Activated naive CD8-positive, alpha-beta T cell treated with anti-CD3 and anti-CD28 coated beads, Interleukin-2, amount 10 ng/mL, durations not matched to agents 7 days and 5 days (primary cell): ENCODE measurements around the gene C1QTNF1. TPM values are rescaled to one million over a fixed set of nuclear protein-coding genes. Genes with fewer than 3 reads are reported as not detected.
"Not testable (repeated sequence)": the region's sequence is repeated elsewhere in the genome, so short reads cannot be mapped to it uniquely, and the experiment has no call there.

Experiments used
- ATAC-seq: fragments of 150-1000 bp; cut with Tn5 transposase; one replicate; pipeline ENCODE4 v1.10.0; 2021; ENCODE audit warnings: low read depth, moderate library complexity
- POLR2A ChIA-PET: fragments of 350-600 bp; sonication (Branson Sonifier 250); formaldehyde crosslinking; loops from one replicate; lab custom pipeline; 2021; ENCODE audit warnings: antibody characterized with exemption; lab: Charles Lee
- DNase-seq: peaks from one replicate; pipeline ENCODE4 v3.0.0; 2021
- H3K27ac Mint-ChIP-seq: one replicate; pipeline ENCODE4 v1.8.0; 2022; ENCODE audit warnings: mild to moderate bottlenecking, mixed read lengths
- H3K27me3 Mint-ChIP-seq: one replicate; pipeline ENCODE4 v1.8.0; 2022; ENCODE audit warnings: mild to moderate bottlenecking, moderate library complexity, mixed read lengths
- H3K36me3 Mint-ChIP-seq: one replicate; pipeline ENCODE4 v1.8.0; 2021; ENCODE audit warnings: mild to moderate bottlenecking, mixed read lengths
- H3K4me1 Mint-ChIP-seq: one replicate; pipeline ENCODE4 v1.8.0; 2021; ENCODE audit warnings: mixed read lengths
- H3K4me3 Mint-ChIP-seq: one replicate; pipeline ENCODE4 v1.8.0; 2022; ENCODE audit warnings: mild to moderate bottlenecking, moderate library complexity, mixed read lengths
- H3K9me3 Mint-ChIP-seq: one replicate; pipeline ENCODE4 v1.8.0; 2021; ENCODE audit warnings: mixed read lengths
- total RNA-seq, 2 experiments: library from RNA; stranded (reverse); gene quantifications; one replicate each; pipeline ENCODE4 v1.2.3, GENCODE V29; 2021

C1QTNF1 gene
- total RNA-seq, 2 experiments from 2014 or later: not detected

- Mint-ChIP-seq H3K4me3 (no peak overlapping the region), H3K9me3 (no peaks in the 10 kb centered on the region), H3K27ac (no peak overlapping the region), H3K27me3 (peaks cover 31% of the 10 kb centered on the region), H3K4me1 (peaks cover 5% of the 10 kb centered on the region), H3K36me3 (no peaks in the 10 kb centered on the region)
- no peak for ATAC-seq
- no peak for DNase-seq
- POLR2A ChIA-PET: no interaction called here
Measured at GRCh38 chr17:79028496-79029326, 4.7 kb downstream of the C1QTNF1 start.

- no peak overlapping the region for H3K27ac Mint-ChIP-seq
- peaks cover 2% of the 10 kb centered on the region for H3K4me1 Mint-ChIP-seq
- H3K36me3 Mint-ChIP-seq: no peaks in the 10 kb centered on the region
Measured at GRCh38 chr17:79029327-79030009, 5.5 kb downstream of the C1QTNF1 start.

DNA sequence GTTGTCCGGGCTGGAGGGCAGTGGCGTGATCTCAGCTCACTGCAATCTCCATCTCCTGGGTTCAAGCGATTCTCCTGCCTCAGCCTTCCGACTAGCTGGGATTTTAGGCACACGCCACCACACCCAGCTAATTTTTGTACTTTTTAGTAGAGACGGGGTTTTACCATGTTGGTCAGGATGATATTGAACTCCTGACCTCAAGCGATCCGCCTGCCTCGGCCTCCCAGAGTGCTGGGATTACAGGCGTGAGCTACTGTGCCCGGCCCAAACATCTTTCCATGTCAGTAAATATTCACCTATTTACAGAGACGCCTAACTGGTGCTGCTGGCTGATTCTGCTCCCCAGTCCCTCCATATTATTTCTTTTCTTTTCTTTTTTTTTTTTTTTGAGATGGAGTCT, 6.7 kb downstream of the C1QTNF1 start:
- not testable (repeated sequence) for H3K9me3 Mint-ChIP-seq

More at GRCh38 chr17:79029327-79030009, 5.5 kb downstream of the C1QTNF1 start:
- H3K9me3 Mint-ChIP-seq: no peaks in the 10 kb centered on the region
- DNase-seq (no peak), ATAC-seq (no peak)
- H3K27me3 Mint-ChIP-seq: peaks cover 28% of the 10 kb centered on the region
- POLR2A ChIA-PET: no interaction called here
- H3K4me3 Mint-ChIP-seq: no peak overlapping the region

GRCh38 chr17:79031996-79032875, 8.3 kb downstream of the C1QTNF1 start:
- Mint-ChIP-seq H3K9me3 (no peaks in the 10 kb centered on the region), H3K27me3 (peaks cover 10% of the 10 kb centered on the region), H3K27ac (no peak overlapping the region), H3K36me3 (no peaks in the 10 kb centered on the region), H3K4me3 (no peak overlapping the region), H3K4me1 (no peaks in the 10 kb centered on the region)
- DNase-seq (no peak), ATAC-seq (no peak)
- POLR2A ChIA-PET: interaction anchor here (0.8 kb wide), 1 partner anchor 22 kb away, joined by 3 read pairs; the partner anchor contains the start of gene CANT1

More for the DNA sequence above, 6.7 kb downstream of the C1QTNF1 start:
- ATAC-seq, DNase-seq, H3K36me3 Mint-ChIP-seq, POLR2A ChIA-PET, H3K4me3 Mint-ChIP-seq, H3K27ac Mint-ChIP-seq, H3K4me1 Mint-ChIP-seq: not testable (repeated sequence)
- H3K27me3 Mint-ChIP-seq: peaks cover 18% of the 10 kb centered on the region

GRCh38 chr17:79033046-79033616, 9.2 kb downstream of the C1QTNF1 start:
- no peaks in the 10 kb centered on the region for H3K4me1 Mint-ChIP-seq
- peaks cover 10% of the 10 kb centered on the region for H3K27me3 Mint-ChIP-seq
- no peaks in the 10 kb centered on the region for H3K36me3 Mint-ChIP-seq
- no peak overlapping the region for H3K27ac Mint-ChIP-seq
- POLR2A ChIA-PET: interaction anchor here (1.2 kb wide), 1 partner anchor 41 kb away, joined by 3 read pairs; the partner anchor contains the start of gene ENGASE
- DNase-seq (no peak), ATAC-seq (no peak)
- H3K4me3 Mint-ChIP-seq: no peak overlapping the region
- no peaks in the 10 kb centered on the region for H3K9me3 Mint-ChIP-seq

- no peak for DNase-seq
- ATAC-seq: no peak
- no peaks in the 10 kb centered on the region for H3K4me1 Mint-ChIP-seq
- no peak overlapping the region for H3K27ac Mint-ChIP-seq
- POLR2A ChIA-PET: interaction anchor here (1.2 kb wide), 1 partner anchor 41 kb away, joined by 3 read pairs; the partner anchor contains the start of gene ENGASE
- no peak overlapping the region for H3K4me3 Mint-ChIP-seq
- H3K9me3 Mint-ChIP-seq: no peaks in the 10 kb centered on the region
- no peaks in the 10 kb centered on the region for H3K36me3 Mint-ChIP-seq
- peaks cover 10% of the 10 kb centered on the region for H3K27me3 Mint-ChIP-seq
Measured at GRCh38 chr17:79033741-79034501, 10.0 kb downstream of the C1QTNF1 start.

DNA sequence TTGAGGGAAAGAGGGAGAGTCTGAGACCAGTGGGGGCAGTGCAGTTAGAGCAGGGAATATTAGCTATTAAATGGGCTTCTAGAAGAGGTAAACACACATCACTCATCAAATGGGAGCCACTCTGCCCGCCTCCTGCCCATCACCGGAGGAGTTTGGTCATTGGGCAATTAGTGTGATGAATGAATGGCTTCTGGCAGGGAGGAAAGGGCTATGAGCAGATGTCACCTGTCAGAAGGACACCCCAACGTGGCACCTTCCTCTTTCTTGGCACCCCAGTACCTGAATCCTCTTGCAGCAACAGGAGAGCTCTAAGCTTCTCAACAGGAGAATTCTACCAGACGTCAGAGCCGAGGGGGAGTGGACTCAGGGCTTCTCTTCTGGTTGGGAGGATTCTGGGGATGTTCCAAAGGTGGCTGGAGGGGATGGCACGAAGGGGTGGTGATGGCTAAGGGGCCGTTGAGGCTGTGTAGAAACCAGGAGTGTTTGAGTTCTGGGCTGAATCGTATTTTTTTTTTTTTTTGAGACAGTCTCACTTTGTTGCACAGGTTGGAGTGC, 11.0 kb downstream of the C1QTNF1 start:
- Mint-ChIP-seq H3K9me3 (no peaks in the 10 kb centered on the region), H3K27me3 (peaks cover 10% of the 10 kb centered on the region), H3K36me3 (no peaks in the 10 kb centered on the region), H3K4me3 (no peak overlapping the region), H3K27ac (no peak overlapping the region), H3K4me1 (no peaks in the 10 kb centered on the region)
- ATAC-seq (no peak), DNase-seq (no peak)
- POLR2A ChIA-PET: no interaction called here

- DNase-seq: no peak
- H3K27ac Mint-ChIP-seq: no peak overlapping the region
Measured at GRCh38 chr17:79035686-79036085, 11.7 kb downstream of the C1QTNF1 start.

GRCh38 chr17:79036181-79036580, 12.2 kb downstream of the C1QTNF1 start:
- Mint-ChIP-seq H3K4me3 (no peak overlapping the region), H3K36me3 (no peaks in the 10 kb centered on the region), H3K27me3 (peaks cover 3% of the 10 kb centered on the region), H3K9me3 (no peaks in the 10 kb centered on the region), H3K27ac (no peak overlapping the region), H3K4me1 (no peaks in the 10 kb centered on the region)
- DNase-seq (no peak), ATAC-seq (no peak)
- POLR2A ChIA-PET: no interaction called here

More at GRCh38 chr17:79035686-79036085, 11.7 kb downstream of the C1QTNF1 start:
- H3K9me3 Mint-ChIP-seq: no peaks in the 10 kb centered on the region
- H3K4me3 Mint-ChIP-seq: no peak overlapping the region
- H3K4me1 Mint-ChIP-seq: no peaks in the 10 kb centered on the region
- POLR2A ChIA-PET: no interaction called here
- H3K27me3 Mint-ChIP-seq: peaks cover 6% of the 10 kb centered on the region
- no peaks in the 10 kb centered on the region for H3K36me3 Mint-ChIP-seq
- no peak for ATAC-seq

GRCh38 chr17:79036596-79036995, 12.6 kb downstream of the C1QTNF1 start:
- no peak for ATAC-seq

DNA sequence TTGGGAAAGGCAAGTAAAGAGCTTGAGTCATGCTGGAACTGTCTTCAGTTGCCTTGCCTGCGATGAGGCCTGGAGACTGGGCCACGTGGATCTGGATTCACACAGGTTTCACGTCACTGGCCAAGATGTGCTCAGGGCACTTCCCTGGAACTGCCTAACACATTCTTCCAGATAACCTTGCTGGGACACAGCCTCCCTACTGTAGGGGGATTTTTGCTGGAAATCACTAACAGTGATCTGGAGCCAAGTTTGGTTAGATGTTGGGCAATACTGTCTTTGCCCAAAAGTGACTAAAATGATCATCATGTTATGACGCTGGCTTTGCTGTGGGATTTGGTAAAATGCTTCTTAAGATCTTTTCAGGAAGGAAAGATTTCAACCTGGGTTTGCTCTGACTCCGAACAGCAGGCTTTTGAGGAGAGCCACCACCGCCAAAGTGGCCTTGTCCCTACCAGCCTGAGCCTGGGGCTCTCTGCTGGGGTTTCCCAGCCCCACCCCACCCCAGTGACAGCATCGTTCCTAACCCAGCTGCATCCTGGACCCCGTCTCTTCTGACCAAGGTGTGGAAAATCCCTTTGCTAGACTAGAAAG, 14.7 kb downstream of the C1QTNF1 start:
- Mint-ChIP-seq H3K36me3 (no peaks in the 10 kb centered on the region), H3K4me3 (no peak overlapping the region), H3K27ac (no peak overlapping the region), H3K27me3 (no peaks in the 10 kb centered on the region), H3K4me1 (no peaks in the 10 kb centered on the region), H3K9me3 (peaks cover 5% of the 10 kb centered on the region)
- DNase-seq (no peak), ATAC-seq (no peak)
- POLR2A ChIA-PET: no interaction called here

More at GRCh38 chr17:79036596-79036995, 12.6 kb downstream of the C1QTNF1 start:
- no peaks in the 10 kb centered on the region for H3K36me3 Mint-ChIP-seq
- H3K4me3 Mint-ChIP-seq: no peak overlapping the region
- peaks cover 2% of the 10 kb centered on the region for H3K27me3 Mint-ChIP-seq
- no peaks in the 10 kb centered on the region for H3K9me3 Mint-ChIP-seq
- DNase-seq: no peak
- POLR2A ChIA-PET: no interaction called here
- H3K27ac Mint-ChIP-seq: no peak overlapping the region
- no peaks in the 10 kb centered on the region for H3K4me1 Mint-ChIP-seq

DNA sequence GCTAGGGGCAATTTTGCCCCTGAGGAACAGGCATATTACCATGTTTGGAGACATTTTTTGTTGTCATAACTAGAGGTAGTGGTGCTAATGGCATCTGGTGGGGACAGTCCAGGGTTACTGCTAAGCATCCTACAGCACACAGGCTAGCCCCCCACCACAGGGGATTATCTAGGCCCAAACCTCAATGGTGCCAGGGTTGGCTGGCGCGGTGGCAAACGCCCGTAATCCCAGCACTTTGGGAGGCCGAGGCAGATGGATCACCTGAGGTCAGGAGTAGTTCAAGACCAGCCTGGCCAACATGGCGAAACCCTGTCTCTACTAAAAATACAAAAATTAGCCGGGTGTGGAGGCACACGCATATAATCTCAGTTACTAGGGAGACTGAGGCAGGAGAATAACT, 15.2 kb downstream of the C1QTNF1 start:
- H3K27me3 Mint-ChIP-seq: no peaks in the 10 kb centered on the region
- no peak overlapping the region for H3K27ac Mint-ChIP-seq
- H3K4me1 Mint-ChIP-seq: no peaks in the 10 kb centered on the region
- DNase-seq (no peak), ATAC-seq (no peak)
- H3K4me3 Mint-ChIP-seq: no peak overlapping the region
- POLR2A ChIA-PET: no interaction called here
- H3K36me3 Mint-ChIP-seq: no peaks in the 10 kb centered on the region
- H3K9me3 Mint-ChIP-seq: peaks cover 5% of the 10 kb centered on the region
